HG03139 (cell line): ENCODE data around the gene PDE6H.
A peak's percentile ranks its signal among the peaks of the same experiment; 100 is the strongest.

Experiments used
- ATAC-seq: cut with Tn5 transposase; IDR thresholded peaks from one replicate; pipeline ENCODE4 v1.9.1; 2021; ENCODE audit not compliant: unreplicated experiment

Gene PDE6H

GRCh38 chr12:14950982-14951746, 21.7 kb upstream of the PDE6H start:
- no peak for ATAC-seq

DNA sequence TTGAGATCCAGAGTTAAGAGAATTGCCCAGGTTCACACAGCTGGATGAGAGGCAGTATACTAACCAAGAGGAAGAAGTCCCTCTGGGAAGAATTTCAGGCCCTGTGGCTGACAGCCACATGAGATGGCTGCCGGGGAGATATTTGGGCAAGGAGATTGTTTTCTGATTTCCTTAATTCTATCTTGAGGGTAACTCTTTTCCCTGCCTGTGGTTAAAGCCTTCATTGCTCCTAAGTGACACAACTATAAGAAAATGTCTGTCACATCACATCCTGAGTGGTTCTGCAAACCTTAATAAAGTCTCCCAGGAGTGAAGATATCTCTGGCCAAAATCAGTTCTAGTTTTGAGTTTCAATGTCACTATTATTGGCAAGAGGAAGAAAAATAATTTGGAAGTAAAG, 21.0 kb upstream of the PDE6H start:
- no peak for ATAC-seq

DNA sequence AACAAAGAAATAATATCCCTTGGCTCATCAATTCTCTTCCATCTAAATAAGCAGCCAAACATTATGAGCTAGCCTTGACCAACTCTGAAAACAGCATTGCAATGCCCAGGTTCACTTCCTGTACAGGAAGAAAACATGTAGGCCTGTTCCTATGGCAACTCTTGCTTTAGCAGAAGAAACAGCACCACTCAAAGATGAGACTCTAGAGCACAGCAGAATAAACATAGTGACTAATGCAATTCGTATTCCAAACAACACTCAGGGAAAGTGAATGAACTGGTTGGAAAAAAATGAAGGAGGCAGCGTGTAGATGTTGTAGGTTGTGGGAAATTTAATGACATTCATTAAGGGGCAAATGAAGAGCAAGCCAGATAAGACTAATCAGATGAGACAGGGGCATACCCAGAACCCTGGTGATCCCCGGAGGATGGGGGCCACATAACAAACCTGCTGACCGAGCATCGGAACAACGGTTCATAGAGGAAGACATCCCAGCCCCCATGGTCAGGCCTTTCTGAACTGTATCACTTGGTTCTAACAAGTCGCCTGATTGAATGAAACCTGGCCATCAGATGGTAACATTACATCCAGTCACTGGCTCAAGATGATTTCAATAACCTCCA, 20.4 kb upstream of the PDE6H start:
- peak; percentile 51 for ATAC-seq

DNA sequence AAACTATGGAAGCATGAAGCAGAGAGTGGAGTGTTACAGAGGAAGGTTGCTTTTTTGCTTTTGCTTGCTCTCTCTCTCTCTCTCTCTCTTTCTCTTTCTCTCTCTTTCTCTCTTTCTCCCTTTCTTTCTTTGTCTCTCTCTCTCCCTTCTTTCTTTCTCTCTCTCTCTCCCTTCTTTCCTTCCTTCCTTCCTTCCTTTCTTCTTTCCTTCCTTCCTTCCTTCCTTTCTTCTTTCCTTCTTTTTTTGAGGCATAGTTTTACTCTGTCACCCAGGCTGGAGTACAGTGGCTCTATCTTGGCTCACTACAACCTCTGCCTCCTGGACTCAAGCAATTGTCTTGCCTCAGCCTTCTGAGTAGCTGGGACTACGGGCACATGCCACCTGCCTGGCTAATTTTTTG, 19.1 kb upstream of the PDE6H start:
- no peak for ATAC-seq

- no peak for ATAC-seq
Measured at GRCh38 chr12:14954269-14954668, 18.6 kb upstream of the PDE6H start.

- ATAC-seq, result peak; percentile 35
Measured at GRCh38 chr12:14956024-14956891, 16.6 kb upstream of the PDE6H start.

DNA sequence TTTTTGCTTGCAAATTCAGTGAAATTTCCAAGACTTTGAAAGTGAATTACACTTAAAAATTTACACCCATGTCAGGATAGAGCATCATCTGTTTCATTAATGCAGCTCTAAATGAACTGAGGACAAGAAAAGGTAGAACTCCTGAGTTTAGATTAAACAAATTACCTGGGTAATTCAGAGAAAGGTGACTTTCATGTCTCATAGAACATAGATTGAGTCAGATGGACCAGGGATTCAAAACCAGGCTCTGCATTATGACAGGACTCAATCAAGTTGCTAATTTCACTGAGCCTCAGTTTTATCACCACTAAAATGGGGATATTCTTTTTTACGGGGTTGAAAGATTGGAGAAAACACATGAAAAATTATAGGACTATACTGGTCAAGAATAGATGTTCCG, 15.9 kb upstream of the PDE6H start:
- ATAC-seq, result no peak

DNA sequence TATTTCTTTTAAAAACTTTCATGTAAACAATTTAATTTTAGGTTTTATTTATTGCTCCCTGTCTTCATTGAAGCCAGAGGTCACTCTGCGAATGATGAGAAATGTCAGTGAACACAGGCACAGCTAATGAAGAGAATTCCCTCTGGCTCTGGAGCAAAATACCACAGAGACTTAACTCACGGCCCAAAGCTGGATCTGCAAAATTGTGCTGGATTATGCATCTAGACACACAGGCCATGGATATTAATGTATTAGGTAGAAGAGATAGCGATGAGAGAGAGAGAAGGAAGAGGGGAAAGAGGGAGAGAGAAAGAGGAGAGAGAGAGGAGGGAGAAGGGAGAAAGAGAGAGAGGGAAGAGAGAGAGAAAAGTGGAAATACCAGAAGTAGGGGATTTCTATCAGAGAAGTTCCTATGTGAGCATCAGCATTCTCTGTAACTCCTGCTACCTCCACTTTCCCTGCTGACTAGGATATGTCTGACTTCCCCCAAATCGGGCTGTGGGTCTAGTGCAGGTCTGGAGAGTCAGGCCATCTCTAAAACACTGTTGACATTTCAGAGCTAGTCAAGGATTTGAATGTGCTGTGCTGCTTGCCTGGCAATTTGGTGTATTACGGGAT, 15.2 kb upstream of the PDE6H start:
- no peak for ATAC-seq

DNA sequence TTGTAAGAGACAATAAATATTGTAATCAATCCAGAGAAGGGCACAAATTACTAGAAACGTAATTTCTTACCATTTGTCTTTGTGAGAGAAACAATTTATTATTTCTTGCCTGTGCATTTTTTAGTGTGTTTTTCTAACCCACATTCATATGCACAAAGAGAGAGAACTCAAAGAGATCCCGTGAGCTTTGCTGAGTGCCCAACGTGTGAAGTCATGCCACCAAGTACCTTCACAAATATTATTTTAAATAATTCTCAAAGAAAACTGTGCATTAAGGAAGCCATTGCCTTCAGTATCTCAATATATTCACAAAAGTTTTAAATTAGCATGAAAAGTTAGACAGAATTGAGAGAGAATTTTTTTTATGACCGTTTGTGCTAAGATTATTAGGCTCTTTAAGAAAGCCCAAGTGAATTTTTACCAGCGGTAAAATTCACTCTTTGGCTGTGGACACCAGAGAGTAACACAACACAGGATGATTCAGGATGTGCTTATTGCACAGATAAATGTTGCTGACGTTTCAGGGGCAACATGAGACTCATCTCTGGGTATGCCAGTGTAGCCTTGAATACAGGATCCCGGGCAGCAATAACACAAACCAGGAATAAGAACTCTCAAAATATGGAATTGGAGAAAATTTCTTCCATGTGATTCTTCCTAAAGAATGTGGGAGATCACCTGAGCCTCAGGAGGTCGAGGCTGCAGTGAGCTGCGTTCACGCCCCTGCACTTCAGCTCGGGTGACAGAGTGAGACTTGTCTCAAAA, 14.3 kb upstream of the PDE6H start:
- no peak for ATAC-seq

DNA sequence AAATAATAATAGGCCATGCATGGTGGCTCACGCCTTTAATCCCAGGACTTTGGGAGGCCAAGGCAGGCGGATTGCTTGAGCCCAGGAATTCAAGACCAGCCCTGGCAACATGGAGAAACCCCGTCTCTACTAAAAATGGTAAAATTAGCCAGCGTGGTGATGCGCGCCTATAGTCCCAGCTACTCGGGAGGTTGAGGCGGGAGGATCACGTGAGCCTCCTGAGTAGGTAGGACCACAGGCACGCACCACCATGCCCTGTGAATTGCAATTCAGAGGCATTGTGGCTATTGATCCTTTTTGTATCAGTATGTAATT, 13.8 kb upstream of the PDE6H start:
- ATAC-seq, result no peak

GRCh38 chr12:14959463-14959862, 13.4 kb upstream of the PDE6H start:
- no peak for ATAC-seq

DNA sequence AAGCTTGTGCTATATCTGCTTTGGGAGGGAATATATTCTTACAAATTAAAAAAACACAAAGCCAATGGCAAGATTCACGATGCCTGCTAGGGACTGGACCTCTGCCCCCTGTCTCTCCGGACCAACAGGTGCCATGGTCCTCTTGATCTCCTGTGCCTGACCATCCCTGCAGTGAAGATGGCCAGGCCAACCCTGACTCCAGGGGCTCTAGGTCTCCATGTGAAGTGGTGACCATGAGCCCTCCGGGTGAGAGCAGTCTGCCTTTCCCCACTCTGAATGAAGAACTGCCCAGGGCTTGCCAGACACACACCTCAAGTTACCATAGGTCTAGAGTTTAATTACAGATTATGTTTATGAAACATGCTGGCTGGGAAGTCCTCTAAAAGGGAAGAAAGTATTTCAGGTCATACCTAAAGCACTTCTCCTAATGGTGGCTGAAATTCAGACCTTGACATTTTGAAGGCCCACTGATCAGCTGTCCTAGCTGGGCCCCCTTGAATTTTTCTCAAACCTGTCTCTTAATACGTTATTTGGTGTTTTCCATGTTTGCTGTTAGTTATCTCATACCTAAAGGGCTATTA, 12.8 kb upstream of the PDE6H start:
- ATAC-seq, result no peak

- peak; percentile 30 for ATAC-seq
Measured at GRCh38 chr12:14960548-14961465, 12.0 kb upstream of the PDE6H start.

DNA sequence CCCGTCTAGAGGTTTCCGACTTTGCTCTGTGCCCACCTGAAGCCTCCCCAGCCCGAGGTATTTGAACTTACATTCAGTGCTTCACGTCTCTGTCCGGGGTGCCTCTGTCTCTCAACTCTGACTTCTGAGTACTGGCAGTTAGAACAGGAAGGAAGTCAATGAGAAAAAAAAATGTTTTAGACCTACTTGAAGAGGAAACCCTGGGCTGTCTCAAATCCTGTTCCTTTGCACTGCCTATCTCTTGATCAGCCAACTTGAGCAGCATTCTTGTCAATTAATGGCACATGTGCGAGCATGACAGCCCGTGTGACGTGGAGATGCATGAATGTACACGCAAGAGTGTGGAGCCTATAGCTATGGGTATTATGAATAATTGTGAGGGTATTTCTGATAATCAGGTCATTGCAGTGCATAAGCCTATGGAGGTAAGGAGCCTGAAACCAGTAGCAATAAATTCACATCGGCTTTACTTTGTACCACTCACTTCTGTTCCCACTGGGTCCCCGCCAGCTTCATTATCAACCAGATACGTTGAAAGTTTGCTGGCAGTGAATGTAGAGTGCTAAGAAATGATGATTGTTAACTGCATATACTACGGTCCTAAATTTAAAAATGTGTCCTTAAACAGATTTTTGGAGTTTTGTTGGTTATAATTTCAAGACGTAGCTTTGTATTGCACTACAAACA, 11.2 kb upstream of the PDE6H start, which contains the start of gene ARHGDIB:
TSS of gene ARHGDIB (minus strand) at position 136 of the 687 bp plus-strand sequence. CDS start 10,889 bp downstream, outside the sequence.
- peak; percentile 56 for ATAC-seq

DNA sequence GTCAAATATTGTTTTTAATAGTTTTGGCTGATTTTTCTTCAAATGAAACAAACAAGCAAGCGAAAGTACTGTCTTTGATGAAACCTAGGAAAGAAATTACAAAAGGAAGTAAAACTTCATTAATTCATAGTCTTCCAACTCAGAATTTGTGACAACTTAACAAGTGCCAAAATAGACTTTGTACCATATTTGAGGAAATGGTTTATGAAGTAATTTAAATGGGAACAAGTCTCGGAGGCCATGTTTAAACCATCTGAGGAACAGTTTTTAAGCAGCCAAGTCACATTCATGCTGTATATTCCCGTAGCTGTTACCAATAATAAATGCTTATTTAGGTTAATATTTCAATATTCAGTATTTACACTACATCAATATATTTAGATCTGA, 10.7 kb upstream of the PDE6H start:
- no peak for ATAC-seq

- ATAC-seq, result no peak
Measured at GRCh38 chr12:14962797-14963196, 10.0 kb upstream of the PDE6H start.

GRCh38 chr12:14963520-14963919, 9.3 kb upstream of the PDE6H start:
- no peak for ATAC-seq

DNA sequence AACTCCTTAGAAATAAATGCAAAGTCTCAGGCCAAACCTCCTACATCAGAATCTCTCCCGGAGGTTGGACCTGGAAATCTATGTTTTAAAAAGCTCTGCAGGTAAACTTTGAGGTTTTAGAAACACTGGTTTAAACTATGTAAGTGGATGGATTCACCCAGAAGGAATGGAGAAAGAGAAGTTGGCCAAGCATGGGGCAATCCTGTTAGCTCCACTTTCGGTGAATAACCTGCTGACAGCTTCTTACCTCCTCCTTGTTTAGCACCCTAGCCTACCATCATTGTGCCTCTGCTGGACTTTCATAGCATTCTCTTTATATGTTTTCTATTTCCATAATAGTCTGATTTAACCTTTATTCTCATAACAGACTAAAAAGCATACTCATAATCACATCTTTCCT, 8.4 kb upstream of the PDE6H start:
- ATAC-seq, result no peak

GRCh38 chr12:14965221-14965620, 7.6 kb upstream of the PDE6H start:
- ATAC-seq, result no peak
